HG02973 (cell line): ENCODE data around the gene BIK.
"Not testable (repeated sequence)": the region's sequence is repeated elsewhere in the genome, so short reads cannot be mapped to it uniquely, and the experiment has no call there.

ENCODE experiments used
- ATAC-seq: cut with Tn5 transposase; IDR thresholded peaks from one replicate; pipeline ENCODE4 v1.9.1; 2021; ENCODE audit warnings: moderate library complexity; ENCODE audit not compliant: unreplicated experiment

The BIK gene

GRCh38 chr22:43134553-43134952 is 24.0 kb downstream of the BIK start:
- ATAC-seq, result no peak

GRCh38 chr22:43135565-43135964 is 25.0 kb downstream of the BIK start:
- ATAC-seq, result no peak

- no peak for ATAC-seq
These were observed 25.7 kb downstream of the BIK start for GRCh38 chr22:43136255-43136654.

GRCh38 chr22:43136801-43137200 is 26.3 kb downstream of the BIK start:
- no peak for ATAC-seq

GRCh38 chr22:43142880-43143562 is 32.5 kb downstream of the BIK start, which contains the start of gene MCAT:
Gene MCAT (minus strand): TSS chr22:43143398. CDS start chr22:43143348, 50 bp downstream.
- peak; percentile 61 for ATAC-seq

- no peak for ATAC-seq
These were observed 34.4 kb downstream of the BIK start for GRCh38 chr22:43144949-43145348.

GRCh38 chr22:43145371-43145770 is 34.8 kb downstream of the BIK start:
- not testable (repeated sequence) for ATAC-seq

- not testable (repeated sequence) for ATAC-seq
These were observed 35.8 kb downstream of the BIK start for GRCh38 chr22:43146332-43146731.

GRCh38 chr22:43147821-43148220 is 37.3 kb downstream of the BIK start:
- no peak for ATAC-seq

GRCh38 chr22:43148581-43148980 is 38.0 kb downstream of the BIK start:
- no peak for ATAC-seq

- no peak for ATAC-seq
These were observed 40.2 kb downstream of the BIK start for GRCh38 chr22:43150731-43151206.

GRCh38 chr22:43151251-43152002 is 40.9 kb downstream of the BIK start, which contains the start of gene TSPO:
Gene TSPO (plus strand): TSS chr22:43151559. CDS start chr22:43159239, 7,680 bp downstream.
- no peak for ATAC-seq

- no peak for ATAC-seq
These were observed 41.4 kb downstream of the BIK start for GRCh38 chr22:43152003-43152356.

- ATAC-seq, result no peak
These were observed 42.0 kb downstream of the BIK start for GRCh38 chr22:43152357-43153071.

- ATAC-seq, result no peak
These were observed 43.3 kb downstream of the BIK start for GRCh38 chr22:43153899-43154298.

GRCh38 chr22:43154887-43155536 is 44.5 kb downstream of the BIK start:
- ATAC-seq, result no peak

- ATAC-seq, result no peak
These were observed 45.2 kb downstream of the BIK start for GRCh38 chr22:43155789-43156188.

- no peak for ATAC-seq
These were observed 45.9 kb downstream of the BIK start for GRCh38 chr22:43156413-43156812.

GRCh38 chr22:43157874-43158546 is 47.5 kb downstream of the BIK start:
- no peak for ATAC-seq

GRCh38 chr22:43158778-43159483 is 48.4 kb downstream of the BIK start:
- ATAC-seq, result no peak
